SK-N-DZ (cell line): Measurements from ENCODE around the gene LDAH.

Experiments used
- DNase-seq: peaks from one replicate; pipeline ENCODE4 v3.0.0-alpha.2; 2015; ENCODE audit warnings: low spot score

LDAH gene

DNA sequence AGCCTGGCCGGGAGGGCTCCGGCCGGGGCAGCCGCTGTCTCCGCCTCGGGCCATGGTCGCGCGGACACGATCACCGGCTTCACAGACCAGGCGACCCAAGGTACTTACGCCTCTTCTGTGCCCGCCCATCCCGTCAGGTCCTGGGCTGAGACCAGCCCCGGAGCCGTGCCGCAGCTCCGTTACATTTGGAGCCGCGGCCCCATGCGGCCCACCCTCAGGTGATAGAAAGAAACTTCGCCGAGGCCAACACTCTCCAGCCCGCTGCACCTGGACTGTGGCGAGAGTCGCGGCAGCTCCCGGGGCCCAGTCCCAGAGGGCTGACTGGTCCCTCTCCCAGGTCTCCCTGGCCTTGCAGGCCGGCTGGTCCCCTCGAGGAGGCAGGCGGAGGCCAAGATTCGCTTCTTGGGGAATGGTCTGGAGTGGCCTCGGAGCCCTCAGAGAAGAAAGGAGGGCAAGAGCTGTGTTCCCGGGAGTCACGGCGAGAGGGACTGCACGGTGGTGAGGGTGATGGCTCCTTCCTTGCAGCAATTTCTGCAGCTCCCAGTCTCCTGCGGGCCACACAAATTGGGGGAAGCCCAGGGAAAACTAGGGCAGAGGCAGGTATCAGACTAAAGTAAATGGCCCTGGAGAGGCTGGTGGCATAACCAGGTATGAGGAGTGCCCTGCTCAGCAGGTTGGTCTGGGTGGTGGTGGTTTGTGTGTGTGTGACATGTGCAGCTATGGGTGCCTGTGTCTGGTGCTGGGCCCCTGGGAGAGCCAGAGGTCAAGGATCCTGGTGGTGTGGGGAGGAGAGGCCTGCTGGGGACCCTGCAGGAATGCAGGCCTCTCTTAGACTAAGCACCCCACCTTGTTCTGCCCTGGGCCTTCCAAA is 155.1 kb downstream of the LDAH start:
- no peak for DNase-seq

DNA sequence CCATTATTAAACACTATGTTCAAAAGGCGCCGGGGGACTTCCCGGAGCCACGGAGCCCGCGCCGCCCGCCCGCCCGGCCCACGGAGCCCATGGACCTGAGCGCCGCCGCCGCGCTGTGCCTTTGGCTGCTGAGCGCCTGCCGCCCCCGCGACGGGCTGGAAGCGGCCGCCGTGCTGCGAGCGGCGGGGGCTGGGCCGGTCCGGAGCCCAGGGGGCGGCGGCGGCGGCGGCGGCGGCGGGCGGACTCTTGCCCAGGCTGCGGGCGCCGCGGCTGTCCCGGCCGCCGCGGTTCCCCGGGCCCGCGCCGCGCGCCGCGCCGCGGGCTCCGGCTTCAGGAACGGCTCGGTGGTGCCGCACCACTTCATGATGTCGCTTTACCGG is 155.8 kb downstream of the LDAH start:
- DNase-seq, result no peak

DNA sequence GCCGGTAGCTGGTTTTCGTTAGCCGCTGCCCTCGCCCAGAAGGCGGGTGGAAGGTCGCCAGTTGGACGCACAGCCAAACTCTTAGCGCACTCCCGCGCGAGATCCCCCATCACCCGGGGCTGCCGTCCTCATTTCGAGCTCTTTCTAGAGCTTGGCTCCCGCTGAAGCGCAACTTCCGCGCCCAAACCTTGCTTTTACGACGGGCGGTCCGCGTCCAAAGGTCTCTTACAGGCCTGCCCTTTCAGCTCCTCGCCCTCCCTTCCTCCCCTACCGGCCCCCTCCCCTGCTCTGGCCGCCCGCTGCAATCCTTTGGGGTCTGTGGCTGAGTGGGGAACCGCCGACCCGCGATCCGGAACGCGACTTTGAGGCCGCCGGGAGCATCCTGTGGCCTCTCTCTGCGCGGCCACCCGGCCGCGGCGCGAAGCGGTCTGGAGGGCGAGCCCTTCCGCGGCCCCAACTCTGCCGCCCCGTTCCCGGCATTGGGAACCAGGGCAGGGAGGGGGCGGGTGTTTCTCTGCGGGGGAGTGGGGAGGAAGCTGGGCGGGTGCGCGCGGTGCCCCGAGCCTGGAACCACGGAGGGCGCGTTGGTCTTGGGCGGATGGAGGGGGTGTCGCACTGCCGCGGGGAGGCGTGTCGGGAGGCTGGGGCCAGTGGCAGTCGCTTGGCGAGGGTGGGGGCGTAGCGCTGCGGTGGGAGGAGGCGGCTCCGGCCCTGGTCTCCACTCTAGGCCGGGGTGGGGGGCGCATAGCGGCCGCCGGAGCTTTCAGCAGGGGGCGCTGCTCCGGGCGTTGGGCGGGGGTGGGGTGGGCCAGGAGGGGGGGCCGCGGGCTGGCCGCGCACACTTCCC is 156.4 kb downstream of the LDAH start, which contains the start of gene GDF7:
Gene GDF7, plus strand, starts transcription at position 841 of the 847 bp plus-strand sequence. CDS start 96 bp downstream, outside the sequence.
- DNase-seq, result no peak

DNA sequence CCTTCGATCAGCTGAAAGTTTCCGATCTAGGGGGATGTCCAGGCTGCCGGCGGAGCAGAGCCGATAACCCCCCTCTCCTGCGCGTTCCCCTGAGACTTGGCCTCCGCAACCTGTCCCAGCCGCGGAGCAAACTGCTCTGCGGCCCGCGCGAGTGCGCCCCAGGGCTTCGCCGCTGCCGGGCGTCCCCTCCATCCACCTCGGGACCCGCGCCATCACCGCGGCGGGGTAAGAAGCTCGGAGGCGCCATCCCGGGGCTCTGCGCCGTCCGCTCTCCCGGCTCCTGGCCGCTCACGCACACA is 156.9 kb downstream of the LDAH start:
- DNase-seq, result no peak

DNA sequence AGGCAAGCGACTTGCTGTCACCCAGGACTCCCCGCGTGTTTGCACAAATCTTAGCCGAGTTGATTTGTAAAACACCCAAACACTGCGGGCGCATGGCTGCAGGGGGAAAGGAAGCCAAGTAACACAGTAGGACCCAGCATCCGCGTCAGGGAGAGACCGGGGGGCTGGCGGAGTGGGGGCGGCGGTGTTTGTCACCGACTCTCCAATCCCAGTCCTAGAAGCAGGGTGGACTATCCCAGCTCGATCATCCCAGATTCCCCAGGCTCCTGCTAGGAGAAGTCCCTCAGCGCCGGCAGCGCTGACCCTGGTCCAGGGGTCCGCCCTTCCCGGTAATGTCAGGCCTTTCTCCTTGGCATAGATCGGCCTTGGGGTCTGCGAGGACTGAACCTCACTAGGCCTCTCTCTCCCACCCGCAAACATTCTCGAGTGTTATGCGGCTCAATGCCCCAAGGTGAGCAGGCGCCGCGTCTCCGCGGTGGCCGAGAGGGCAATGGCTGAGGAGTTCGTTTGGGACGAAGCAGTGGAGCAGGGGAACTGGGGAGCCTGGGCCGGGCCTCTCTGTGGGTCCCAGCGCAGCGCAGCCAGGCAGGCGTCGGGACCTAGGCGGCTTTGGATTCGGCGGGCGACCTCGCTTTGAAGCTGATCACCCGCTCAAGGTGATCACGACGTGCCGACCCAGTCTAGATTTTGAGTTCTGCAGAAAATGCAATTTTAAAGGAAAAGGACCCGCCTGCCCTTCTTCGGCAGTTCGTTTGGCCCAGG is 157.5 kb downstream of the LDAH start:
- no peak for DNase-seq

DNA sequence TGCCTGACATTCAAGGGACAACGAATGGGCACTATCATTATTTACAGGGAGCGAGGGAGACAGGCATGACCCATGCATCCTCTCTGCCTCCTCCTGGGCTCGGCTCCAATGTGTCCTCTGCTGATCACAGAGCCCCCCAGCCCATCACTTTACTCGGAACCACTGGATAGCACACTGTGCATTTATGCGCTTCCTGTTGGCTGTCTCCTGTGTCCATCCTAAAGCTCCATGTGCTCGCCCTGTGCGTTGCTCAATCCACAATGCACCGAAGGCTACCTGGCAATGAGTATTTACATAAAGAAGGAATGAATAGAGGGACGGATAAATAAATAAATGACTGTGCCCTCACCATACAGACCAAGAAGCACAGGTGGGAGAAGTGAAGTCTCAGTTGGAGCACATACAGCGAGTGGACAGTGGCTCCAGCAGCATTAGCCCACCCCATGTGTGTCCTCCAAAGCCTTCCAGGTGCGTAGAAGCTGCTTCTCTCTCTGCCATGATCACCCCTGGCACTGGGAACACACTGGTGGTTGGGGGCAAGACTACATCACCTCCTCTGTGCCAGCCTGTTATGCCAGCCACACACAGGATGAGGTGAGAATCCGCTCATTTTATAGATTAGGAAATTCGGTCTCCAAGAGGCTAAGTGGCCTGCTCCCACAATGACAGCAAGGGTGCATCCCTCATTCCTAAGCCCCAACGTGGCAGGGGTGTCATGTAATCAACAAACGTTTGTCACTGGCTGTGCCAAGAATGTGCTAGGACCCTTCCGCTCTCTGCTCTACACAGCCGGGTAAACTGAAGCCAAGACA is 158.3 kb downstream of the LDAH start:
- DNase-seq, result no peak

DNA sequence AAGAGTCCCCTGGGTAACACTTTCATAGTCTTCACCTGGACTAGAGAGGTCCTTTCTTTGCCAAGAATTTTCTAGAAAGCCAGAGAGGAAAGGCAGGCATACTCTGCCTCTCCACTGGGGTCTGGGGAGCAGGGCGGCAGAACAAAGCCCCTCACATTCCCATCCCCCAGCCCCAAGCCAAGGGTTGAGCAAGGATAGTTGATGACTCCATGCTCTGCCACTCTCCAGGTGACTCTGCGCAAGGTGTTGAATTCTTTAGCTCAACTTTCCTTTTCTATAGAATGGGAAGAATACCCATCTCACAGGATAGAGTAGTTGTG is 158.9 kb downstream of the LDAH start:
- no peak for DNase-seq

DNA sequence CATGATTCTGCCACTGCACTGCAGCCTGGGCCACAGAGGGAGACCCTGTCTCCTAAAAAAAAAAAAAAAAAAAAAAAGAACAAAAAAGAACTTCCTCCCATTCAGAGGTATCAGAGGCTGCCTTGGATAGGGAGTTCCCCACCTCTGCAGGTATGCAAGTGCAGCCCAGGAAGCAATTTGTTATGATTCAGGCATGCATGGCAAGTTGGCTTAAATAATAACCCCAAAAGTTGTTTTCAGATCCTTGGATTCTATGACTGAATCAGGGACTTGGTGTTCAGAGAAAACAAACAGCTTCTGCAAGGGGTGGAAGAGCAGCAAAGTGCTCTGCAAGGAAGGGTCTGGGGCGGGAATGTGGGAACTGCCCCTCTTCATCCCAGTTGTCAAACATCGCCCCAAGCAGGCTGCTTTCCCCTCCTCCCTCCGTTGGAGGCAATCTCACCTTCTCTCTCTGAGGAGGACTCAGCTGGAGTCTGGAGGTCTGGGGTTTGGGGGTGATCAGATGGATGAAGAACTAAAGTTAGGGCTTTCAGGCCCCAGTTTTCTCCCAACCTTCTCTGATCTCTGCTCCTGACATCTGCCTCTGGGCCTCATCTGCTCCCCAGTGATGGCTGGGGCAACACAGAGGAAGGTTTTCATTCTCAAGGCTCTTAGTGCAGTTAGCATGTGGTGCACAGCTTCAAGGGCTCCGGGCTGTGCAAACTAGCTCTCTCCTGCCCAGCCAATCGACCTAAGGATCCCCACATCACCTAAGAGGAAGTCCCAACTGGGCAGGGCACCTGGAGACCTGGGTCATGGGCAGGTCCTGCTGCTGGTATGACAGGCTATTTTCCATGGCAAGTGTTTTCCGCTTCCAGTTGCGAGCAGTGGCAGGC is 159.5 kb downstream of the LDAH start:
- no peak for DNase-seq

DNA sequence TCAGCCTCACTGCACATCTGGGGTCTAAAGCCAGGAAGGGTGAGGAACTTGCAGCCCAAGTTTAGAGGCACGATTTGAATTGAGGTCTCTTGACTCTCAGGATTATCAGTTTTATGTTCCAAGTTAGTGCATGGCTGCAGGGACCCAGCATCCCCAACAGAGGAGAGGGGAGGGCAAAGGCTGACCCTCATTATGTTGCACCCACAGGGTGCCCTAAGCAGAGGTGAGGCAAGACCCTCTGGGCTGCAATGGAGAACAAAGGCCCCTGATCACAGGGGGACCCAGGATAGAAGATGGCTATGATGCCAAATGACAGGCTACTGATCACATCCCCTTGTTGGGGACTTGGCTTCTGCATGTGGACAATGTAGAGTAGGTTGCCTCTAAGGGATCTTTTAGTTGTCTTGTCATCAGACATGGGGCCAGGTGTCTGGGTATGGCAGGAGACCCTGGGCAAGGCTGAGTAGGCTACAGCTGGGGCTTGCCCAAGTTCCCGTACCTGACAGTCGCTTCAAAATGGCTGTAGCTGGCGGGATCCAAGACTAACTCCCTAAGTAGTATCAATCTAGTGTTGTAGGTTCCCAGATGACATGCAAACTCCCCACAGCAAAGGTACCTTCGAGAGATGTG is 160.5 kb downstream of the LDAH start:
- DNase-seq, result no peak

DNA sequence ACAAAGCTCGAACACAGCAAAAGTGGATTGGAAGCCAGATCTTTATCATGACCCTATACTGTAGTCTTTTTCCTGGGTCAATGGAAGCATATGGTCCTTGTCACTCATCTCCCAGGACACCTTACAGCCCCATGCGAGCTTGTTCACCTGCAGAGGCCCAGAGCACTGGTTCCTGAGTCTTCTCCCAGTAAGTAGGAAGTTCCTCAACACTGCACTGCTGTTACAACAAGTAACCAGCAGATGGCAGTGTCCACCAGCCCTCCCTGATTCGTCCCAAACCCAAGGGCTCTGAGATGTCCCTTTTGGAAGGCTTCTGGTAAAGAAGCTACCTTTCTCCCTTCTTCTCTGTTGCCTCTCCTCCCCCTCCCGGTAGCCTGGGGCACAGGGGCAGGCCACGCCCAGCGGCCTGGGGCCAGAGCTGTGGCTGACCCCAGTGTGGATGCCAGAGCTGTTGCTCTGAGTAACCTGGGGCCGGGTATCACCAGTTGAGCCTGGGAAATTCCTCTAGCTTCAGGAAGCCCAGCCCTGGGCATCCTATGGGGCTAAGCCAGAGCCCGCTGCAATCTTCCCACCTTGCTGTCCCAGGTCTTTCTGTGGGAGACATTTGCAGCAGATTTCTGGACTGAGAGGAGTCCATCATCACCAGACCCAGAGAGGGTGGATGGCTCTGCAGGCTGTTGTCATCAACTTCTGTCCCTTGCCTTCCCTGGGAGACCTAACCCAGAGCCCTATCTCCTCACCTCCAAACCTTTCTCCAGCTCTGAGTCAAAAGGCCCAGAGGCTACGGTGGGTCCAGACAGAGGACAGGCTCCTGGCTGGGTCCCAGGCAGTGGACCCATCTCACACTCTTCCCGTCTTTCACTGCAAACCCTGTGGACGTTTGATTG is 161.2 kb downstream of the LDAH start:
- peak; percentile 79 for DNase-seq

DNA sequence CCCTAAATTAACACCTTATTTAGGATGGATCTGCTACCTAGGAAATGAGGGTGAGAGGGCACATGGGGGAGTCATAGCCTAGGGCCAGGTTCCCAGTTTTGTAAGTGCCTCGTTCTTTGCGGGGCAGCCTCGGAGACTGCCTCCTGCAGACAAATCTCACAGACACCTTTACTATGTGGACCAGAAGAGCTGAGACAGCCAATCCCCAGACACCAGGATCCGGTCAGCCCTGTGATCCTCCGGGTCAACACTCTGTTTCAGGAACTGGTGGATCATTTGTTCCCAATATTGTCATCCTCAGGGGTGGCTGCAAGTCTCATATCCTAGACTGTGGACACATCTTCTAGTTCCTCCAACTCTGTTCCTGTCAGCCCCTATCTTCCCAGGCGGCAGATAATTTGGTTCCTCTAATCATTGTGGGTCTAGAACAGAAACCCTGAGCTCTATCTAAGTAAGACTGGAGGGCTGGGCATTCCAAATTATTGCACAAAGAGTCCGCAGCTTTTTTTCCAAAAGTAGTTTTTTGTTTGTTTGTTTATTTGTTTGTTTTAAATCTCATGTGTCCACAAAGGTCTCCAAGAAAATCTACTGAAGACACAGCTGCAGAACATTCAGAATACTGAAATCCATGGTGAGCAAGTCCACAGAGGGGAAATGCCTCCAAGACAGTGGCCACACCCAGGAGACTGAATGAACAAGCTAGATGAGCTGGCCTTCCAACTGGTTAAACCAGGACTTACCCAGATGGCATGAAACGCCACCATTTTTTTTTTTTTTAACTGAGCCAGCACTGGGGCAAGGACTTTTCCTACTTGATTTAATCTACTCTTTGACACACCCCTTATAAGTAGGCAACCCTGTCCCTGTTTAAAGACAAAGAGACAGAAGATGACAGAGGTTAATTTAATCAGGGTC is 162.1 kb downstream of the LDAH start:
- no peak for DNase-seq

DNA sequence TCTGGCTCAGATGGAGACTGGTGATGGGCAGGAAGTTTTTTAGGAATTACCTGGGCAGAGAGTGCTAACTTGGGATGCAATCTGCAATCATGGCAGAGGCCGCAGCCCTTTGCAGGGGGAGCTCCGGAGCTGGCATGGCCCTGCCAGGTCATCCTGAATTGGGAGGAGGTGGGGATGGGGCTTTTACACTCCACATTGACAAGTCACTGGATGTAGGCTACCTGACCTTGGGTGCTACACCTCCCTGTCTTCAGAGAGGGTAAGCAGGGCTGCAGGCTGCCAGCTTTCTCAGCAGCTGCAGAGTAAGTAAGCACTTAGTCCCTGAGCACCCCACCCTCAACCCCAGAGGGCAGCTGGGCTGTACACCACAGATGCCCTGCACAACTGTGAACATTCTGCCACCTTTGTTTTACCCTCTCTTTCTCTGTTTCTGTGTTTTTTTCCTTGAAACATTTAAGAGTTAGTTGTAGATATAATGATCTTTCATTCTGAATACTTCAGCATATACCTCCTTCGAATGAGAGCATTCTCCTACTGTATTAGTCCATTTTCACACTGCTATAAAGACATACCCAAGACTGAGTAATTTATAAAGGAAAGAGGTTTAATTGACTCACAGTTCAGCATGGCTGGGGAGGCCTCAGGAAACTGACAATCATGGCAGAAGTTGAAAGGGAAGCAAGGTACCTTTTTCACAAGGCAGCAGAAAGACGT is 165.2 kb downstream of the LDAH start:
- DNase-seq, result no peak

DNA sequence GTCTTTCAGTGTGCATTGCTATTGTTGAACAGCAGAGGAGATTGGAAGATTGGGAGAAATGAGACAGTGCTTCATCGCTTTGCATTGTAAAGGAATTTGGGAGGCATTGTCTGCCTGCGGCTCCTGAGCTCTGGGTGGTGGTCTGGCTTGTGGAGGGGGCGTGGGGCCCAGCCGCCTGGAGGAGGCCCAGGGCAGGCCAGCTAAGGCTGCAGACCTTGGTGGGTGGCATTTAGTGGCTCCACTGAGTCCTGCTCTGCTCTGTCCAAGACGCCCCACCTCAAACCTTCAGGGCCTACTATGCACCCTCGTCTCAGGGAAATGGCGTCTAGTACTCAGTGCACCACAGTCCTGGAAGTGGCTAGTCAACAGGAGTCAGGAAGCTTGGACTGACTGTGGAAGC is 166.3 kb downstream of the LDAH start:
- no peak for DNase-seq

DNA sequence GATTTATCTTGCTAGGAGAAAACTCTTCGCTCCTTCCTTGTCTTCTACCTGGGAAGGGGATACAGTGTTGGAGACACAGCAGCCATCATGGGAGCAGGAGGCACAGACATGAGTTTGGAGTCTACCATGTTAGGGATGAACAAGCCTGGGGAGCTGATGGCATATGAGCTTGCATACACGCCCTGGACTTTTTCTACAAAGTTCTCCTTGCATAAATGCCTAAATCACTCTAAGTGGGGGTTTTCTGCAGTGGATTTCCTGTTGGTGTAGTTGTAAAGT is 168.4 kb downstream of the LDAH start:
- DNase-seq, result no peak

DNA sequence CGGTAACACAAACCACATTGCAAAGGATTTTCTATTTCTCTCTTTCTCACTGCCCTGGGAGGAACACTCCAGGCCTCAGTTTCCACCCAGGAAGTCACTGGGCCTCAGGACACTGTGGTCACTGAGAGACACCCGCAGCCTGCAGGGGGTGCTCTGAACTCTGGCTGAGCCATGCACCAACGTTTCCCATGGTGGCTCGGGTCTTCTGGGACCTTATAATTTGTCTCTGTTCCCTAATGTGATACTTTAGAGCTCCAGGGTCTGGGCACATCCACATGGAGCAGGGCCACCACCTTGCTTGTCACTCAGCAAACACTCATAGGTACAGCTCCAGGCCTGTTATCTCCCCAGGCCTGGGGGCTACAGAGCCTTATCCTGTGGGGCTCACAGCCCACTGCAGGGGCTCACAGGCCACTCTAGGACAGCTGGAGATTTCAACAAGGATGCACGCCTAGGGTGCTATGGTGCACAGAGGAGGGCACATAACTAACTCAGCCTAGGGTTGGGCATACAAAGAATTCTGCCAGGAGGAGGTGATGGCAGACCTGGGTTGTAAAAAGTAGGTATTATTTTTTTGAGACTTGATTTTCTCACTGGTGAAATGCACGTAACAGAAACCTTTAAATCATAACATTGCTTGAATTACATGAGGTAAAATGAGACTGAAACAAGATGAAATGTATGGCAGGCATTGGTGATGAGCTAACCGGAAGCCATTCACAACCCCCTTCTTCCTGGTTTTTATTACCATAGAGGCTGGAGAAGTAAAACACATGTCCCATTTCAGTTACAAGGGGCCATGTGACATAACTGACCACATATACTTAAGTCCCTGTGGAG is 169.0 kb downstream of the LDAH start:
- no peak for DNase-seq
